ENCODE data around the gene PSME1.
A peak's percentile ranks its signal among the peaks of the same experiment; 100 is the strongest.

DNA sequence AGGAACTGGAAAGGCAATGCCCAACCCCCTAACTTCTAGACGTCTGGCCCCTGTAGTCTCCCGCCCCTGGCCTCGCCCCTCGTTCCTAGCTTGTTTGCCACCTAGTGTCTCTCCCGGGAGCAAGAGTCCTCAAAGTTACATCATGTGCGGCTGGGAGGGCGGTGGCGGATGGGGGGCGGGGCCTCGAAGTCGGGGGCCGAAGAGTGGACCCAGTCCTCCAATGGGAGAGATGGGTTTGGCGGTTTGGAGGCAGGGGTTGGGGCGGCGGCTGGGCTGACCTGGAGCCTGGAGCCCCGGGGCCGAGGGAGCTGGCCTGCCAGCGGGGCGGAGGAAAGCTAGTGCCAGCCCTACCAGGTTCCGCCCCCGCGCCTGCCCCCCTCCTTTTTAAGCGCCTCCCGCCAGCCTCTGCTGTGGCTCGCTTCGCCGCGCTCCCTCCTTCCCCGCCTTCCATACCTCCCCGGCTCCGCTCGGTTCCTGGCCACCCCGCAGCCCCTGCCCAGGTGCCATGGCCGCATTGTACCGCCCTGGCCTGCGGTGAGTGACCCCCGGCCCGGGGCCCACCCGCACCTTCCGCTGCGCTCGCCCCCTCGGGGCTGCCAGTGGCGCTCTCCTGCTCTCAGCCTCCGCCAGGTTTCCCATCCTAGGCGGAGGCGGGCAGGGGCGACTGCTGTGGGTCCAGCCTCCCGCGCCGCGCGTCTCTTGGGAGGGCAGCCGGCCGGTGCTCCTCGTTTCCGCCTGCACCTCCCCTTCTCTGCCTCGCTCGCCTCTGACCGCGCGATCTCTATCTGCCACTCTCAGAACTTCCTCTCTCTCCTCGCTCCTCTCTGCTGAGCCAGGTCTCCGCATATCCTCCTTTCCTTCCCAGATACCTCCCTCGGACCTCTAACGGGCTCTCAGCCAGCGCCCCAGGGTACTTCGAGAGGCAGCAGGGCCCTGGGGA, 41.8 kb upstream of the PSME1 start, which contains the start of gene PCK2:
- TF ChIP-seq, protein P1, sequence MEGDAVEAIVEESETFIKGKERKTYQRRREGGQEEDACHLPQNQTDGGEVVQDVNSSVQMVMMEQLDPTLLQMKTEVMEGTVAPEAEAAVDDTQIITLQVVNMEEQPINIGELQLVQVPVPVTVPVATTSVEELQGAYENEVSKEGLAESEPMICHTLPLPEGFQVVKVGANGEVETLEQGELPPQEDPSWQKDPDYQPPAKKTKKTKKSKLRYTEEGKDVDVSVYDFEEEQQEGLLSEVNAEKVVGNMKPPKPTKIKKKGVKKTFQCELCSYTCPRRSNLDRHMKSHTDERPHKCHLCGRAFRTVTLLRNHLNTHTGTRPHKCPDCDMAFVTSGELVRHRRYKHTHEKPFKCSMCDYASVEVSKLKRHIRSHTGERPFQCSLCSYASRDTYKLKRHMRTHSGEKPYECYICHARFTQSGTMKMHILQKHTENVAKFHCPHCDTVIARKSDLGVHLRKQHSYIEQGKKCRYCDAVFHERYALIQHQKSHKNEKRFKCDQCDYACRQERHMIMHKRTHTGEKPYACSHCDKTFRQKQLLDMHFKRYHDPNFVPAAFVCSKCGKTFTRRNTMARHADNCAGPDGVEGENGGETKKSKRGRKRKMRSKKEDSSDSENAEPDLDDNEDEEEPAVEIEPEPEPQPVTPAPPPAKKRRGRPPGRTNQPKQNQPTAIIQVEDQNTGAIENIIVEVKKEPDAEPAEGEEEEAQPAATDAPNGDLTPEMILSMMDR (IDR thresholded peaks at IDR 0.05) = peak in 3 of 7 experiments; percentile 20 to 37 (median 25)
- TF ChIP-seq POLR2A (IDR thresholded peaks at IDR 0.05) = peak; percentile 92 to 97 (median 97)
